ENCODE measurements around the gene CLDN20. TPM values are rescaled to one million over a fixed set of nuclear protein-coding genes. Genes with fewer than 3 reads are reported as not detected.

CLDN20 gene
- polyA plus RNA-seq, 1 of the 3 experiments (the other 2 are of a cell fraction) = 0.07 TPM

GRCh38 chr6:155303361-155303870, 39.6 kb downstream of the CLDN20 start (continued):
- TF ChIP-seq ZBTB33 (IDR thresholded peaks at IDR 0.05; ENCODE audit: borderline replicate concordance, low read depth) (no peak), TCF12 (IDR thresholded peaks at IDR 0.05) (no peak)

- Histone ChIP-seq H3K4me3 (ENCODE audit: low read depth in 2 of 2, low read length in 1 of 2) (no peak overlapping the region), H3K9ac (no peak overlapping the region), H3K27ac (ENCODE audit: low read depth in 2 of 2, low read length in 1 of 2) (no peak overlapping the region), H3F3A (replicated peaks; ENCODE audit: insufficient read depth) (peaks cover 3% of the 10 kb centered on the region), H3K36me3 (replicated peaks in 1 of 2; ENCODE audit: control insufficient read depth in 1 of 2, insufficient read depth in 2 of 2, low read length in 1 of 2) (peaks cover 77 to 78% of the 10 kb centered on the region in 2 experiments), H3K9me2 (no peaks in the 10 kb centered on the region), H3K4me1 (ENCODE audit: control insufficient read depth in 1 of 2, insufficient read depth in 2 of 2, low read depth in 1 of 2, low read length in 1 of 2) (peaks cover 8 to 14% of the 10 kb centered on the region in 2 experiments), H3K4me2 (no peak overlapping the region), H2AFZ (ENCODE audit: low read depth) (no peak overlapping the region), H3K79me2 (ENCODE audit: insufficient read depth) (peaks cover 59% of the 10 kb centered on the region), H4K20me1 (ENCODE audit: insufficient read depth) (no peaks in the 10 kb centered on the region), H3K9me3 (no peaks in the 10 kb centered on the region), H3K27me3 (ENCODE audit: insufficient read depth) (no peaks in the 10 kb centered on the region)
- POLR2A ChIA-PET = no interaction called here
- 87% methylated on average over 2 of the region's 2 CpGs for WGBS (ENCODE audit: low lambda C conversion rate)
- no peak for DNase-seq
- no peak for TF ChIP-seq RCOR1 (IDR thresholded peaks at IDR 0.05; ENCODE audit: low read length)
- CTCF ChIA-PET = interaction anchor here (0.7 to 1.3 kb wide), 5 partner anchors 11 to 439 kb away, joined by 3 to 4 read pairs (median 4); no protein-coding TSS in a partner anchor
These were observed 43.1 kb downstream of the CLDN20 start for GRCh38 chr6:155306958-155307357.

- ChIA-PET POLR2A (no interaction called here), CTCF (no interaction called here)
- Histone ChIP-seq H3K9me3 (no peaks in the 10 kb centered on the region), H3K79me2 (ENCODE audit: insufficient read depth) (peaks cover 73% of the 10 kb centered on the region), H2AFZ (ENCODE audit: low read depth) (no peak overlapping the region), H3K27ac (ENCODE audit: low read depth in 2 of 2, low read length in 1 of 2) (no peak overlapping the region; a peak in 1 of 4 replicates), H4K20me1 (ENCODE audit: insufficient read depth) (no peaks in the 10 kb centered on the region), H3K4me2 (no peak overlapping the region), H3F3A (replicated peaks; ENCODE audit: insufficient read depth) (peaks cover 3% of the 10 kb centered on the region), H3K9ac (no peak overlapping the region), H3K9me2 (no peaks in the 10 kb centered on the region), H3K4me3 (ENCODE audit: low read depth in 2 of 2, low read length in 1 of 2) (no peak overlapping the region), H3K27me3 (ENCODE audit: insufficient read depth) (no peaks in the 10 kb centered on the region), H3K36me3 (replicated peaks in 1 of 2; ENCODE audit: control insufficient read depth in 1 of 2, insufficient read depth in 2 of 2, low read length in 1 of 2) (peaks cover 60 to 66% of the 10 kb centered on the region in 2 experiments), H3K4me1 (ENCODE audit: control insufficient read depth in 1 of 2, insufficient read depth in 2 of 2, low read depth in 1 of 2, low read length in 1 of 2) (peaks cover 12 to 22% of the 10 kb centered on the region in 2 experiments)
- TF ChIP-seq TAF1 (IDR thresholded peaks at IDR 0.05; ENCODE audit: borderline replicate concordance, low read depth, low read length) (no peak), FOSL2 (IDR thresholded peaks at IDR 0.05; ENCODE audit: borderline replicate concordance, low read depth) (no peak), ELF1 (IDR thresholded peaks at IDR 0.05) (no peak), TEAD4 (IDR thresholded peaks at IDR 0.05; ENCODE audit: borderline replicate concordance, insufficient read depth) (no peak), USF2 (IDR thresholded peaks at IDR 0.05; ENCODE audit: borderline replicate concordance, low read depth, low read length) (no peak), YY1 (IDR thresholded peaks at IDR 0.05; ENCODE audit: low read depth) (no peak), GATA2 (CRISPR knock-in tag; IDR thresholded peaks at IDR 0.05) (no peak), EP300 (IDR thresholded peaks at IDR 0.05; ENCODE audit: borderline replicate concordance in 1 of 2, low read depth in 1 of 2, low read length in 1 of 2) (no peak), FOXJ3 (CRISPR knock-in tag; IDR thresholded peaks at IDR 0.05) (no peak), EZH2phosphoT487 (IDR thresholded peaks at IDR 0.05; ENCODE audit: borderline replicate concordance, low read depth) (no peak)
- no peak for DNase-seq
- WGBS (ENCODE audit: low lambda C conversion rate) = 90% methylated on average over 4 of the region's 4 CpGs
These were observed 45.3 kb downstream of the CLDN20 start for GRCh38 chr6:155309150-155309549.

All from SK-N-SH (cell line).